ENCODE results near the gene DIP2C. TPM values are rescaled to one million over a fixed set of nuclear protein-coding genes. Genes with fewer than 3 reads are reported as not detected.

The DIP2C gene
- total RNA-seq, 3 donors from 2014 or later: 17.1 to 48.2 (median 20.3) TPM

- TF ChIP-seq POLR2A (IDR thresholded peaks at IDR 0.05) (no peak), POLR2AphosphoS5 (IDR thresholded peaks at IDR 0.05) (no peak)
- TF ChIP-seq, protein P1, sequence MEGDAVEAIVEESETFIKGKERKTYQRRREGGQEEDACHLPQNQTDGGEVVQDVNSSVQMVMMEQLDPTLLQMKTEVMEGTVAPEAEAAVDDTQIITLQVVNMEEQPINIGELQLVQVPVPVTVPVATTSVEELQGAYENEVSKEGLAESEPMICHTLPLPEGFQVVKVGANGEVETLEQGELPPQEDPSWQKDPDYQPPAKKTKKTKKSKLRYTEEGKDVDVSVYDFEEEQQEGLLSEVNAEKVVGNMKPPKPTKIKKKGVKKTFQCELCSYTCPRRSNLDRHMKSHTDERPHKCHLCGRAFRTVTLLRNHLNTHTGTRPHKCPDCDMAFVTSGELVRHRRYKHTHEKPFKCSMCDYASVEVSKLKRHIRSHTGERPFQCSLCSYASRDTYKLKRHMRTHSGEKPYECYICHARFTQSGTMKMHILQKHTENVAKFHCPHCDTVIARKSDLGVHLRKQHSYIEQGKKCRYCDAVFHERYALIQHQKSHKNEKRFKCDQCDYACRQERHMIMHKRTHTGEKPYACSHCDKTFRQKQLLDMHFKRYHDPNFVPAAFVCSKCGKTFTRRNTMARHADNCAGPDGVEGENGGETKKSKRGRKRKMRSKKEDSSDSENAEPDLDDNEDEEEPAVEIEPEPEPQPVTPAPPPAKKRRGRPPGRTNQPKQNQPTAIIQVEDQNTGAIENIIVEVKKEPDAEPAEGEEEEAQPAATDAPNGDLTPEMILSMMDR (IDR thresholded peaks at IDR 0.05): no peak
- Histone ChIP-seq H3K27ac (no peak overlapping the region), H3K36me3 (no peaks in the 10 kb centered on the region), H3K4me3 (no peak overlapping the region), H3K4me1 (peaks cover 0 to 5% of the 10 kb centered on the region in 2 donors), H3K9me3 (no peaks in the 10 kb centered on the region), H3K27me3 (no peaks in the 10 kb centered on the region)
- intact Hi-C loops (cut with DNase I; ENCODE audit: low total_unique reads): no loop called here
- DNase-seq (ENCODE audit: low spot score in 2 of 2): no peak
These were observed 81.8 kb downstream of the DIP2C start for GRCh38 chr10:607545-608185.

- no peaks in the 10 kb centered on the region for H3K36me3 ChIP-seq
- no peaks in the 10 kb centered on the region for H3K9me3 ChIP-seq
- intact Hi-C loops (cut with DNase I; ENCODE audit: low total_unique reads): no loop called here
- no peaks in the 10 kb centered on the region for H3K4me1 ChIP-seq
- H3K27me3 ChIP-seq: no peaks in the 10 kb centered on the region
- TF ChIP-seq POLR2AphosphoS5 (IDR thresholded peaks at IDR 0.05): no peak
- TF ChIP-seq POLR2A (IDR thresholded peaks at IDR 0.05): no peak
- TF ChIP-seq, protein P1 (IDR thresholded peaks at IDR 0.05): no peak
- no peak overlapping the region for H3K27ac ChIP-seq
- H3K4me3 ChIP-seq: no peak overlapping the region
- DNase-seq (ENCODE audit: low spot score in 2 of 2): no peak
These were observed 82.5 kb downstream of the DIP2C start for GRCh38 chr10:606762-607544.

- Histone ChIP-seq H3K4me1 (peaks cover 0 to 4% of the 10 kb centered on the region in 2 donors), H3K9me3 (no peaks in the 10 kb centered on the region), H3K27me3 (no peaks in the 10 kb centered on the region), H3K36me3 (no peaks in the 10 kb centered on the region), H3K4me3 (no peak overlapping the region), H3K27ac (no peak overlapping the region)
- TF ChIP-seq POLR2A (IDR thresholded peaks at IDR 0.05) (no peak), POLR2AphosphoS5 (IDR thresholded peaks at IDR 0.05) (no peak)
- TF ChIP-seq, protein P1 (IDR thresholded peaks at IDR 0.05): no peak
- intact Hi-C loops (cut with DNase I; ENCODE audit: low total_unique reads): no loop called here
- no peak for DNase-seq (ENCODE audit: low spot score in 2 of 2)
These were observed 83.7 kb downstream of the DIP2C start for GRCh38 chr10:605632-606325.

DNA sequence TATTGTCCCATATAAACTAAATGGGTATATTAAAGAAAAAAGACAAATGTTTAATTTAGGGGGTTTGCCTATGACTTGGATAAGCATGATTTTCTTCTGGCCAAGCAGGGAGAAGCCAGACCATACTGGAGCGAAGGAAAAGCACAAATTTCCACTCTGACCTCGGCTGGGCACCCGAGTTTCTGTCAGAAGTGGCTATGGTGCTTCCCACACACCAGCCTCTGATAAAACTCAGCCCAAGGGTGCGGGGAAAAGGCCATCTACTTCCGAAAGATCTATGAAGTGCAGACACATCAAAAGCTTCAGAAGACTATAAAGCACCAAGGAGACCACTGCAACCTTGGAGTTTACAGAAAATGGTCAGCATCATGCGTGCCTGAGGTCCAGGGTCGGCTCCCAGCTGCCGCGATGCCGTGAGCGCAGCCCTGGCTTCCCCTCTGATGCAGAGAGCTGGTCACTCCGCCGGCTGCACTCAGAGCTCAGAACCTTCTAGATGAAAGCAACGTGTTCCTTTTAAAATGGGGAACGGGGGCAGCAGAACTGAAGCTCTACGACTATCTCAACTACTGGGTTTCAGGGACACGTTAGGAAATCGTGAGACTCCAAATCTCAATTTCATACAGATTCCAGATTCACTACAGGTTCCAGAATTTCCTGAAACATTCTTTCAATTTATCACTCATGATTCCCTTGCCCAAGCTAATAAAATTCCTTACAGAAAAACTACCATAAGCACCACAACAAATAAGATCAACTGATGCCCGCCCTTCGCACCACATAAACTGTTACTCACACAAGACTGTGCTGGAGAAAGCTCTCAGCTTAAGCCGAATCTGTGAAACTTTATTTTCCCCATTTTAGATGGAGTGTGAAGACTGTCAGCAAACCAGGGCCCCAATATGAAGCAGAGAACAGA, 84.5 kb downstream of the DIP2C start:
- intact Hi-C loops (cut with DNase I; ENCODE audit: low total_unique reads): no loop called here

More for the DNA sequence above, 84.5 kb downstream of the DIP2C start:
- H3K9me3 ChIP-seq: no peaks in the 10 kb centered on the region
- no peak overlapping the region for H3K4me3 ChIP-seq
- TF ChIP-seq POLR2AphosphoS5 (IDR thresholded peaks at IDR 0.05) (no peak), POLR2A (IDR thresholded peaks at IDR 0.05) (no peak)
- TF ChIP-seq, protein P1 (IDR thresholded peaks at IDR 0.05): no peak
- H3K27ac ChIP-seq: no peak overlapping the region
- DNase-seq (ENCODE audit: low spot score in 2 of 2): no peak
- H3K36me3 ChIP-seq: no peaks in the 10 kb centered on the region
- H3K27me3 ChIP-seq: no peaks in the 10 kb centered on the region
- H3K4me1 ChIP-seq: peaks cover 0 to 4% of the 10 kb centered on the region in 2 donors
